K562 (cell line): Measurements from ENCODE around the gene DXO. TPM values are rescaled to one million over a fixed set of nuclear protein-coding genes. Genes with fewer than 3 reads are reported as not detected.

Source experiments
- MTA2 ChIP-seq: fragments of 450-650 bp; IDR thresholded peaks from 2 replicates; pipeline ENCODE4 v1.6.1; 2016; ENCODE audit warnings: low read depth
- NR2C1 ChIP-seq, 2 experiments: fragments of 450-650 bp; IDR thresholded peaks; 2 replicates each; pipeline ENCODE4 v1.6.1; 2017; ENCODE audit warnings: mild to moderate bottlenecking in 2 of 2, antibody characterized with exemption in 1 of 2, inconsistent platforms in 1 of 2, missing compliant biosample characterization in 1 of 2, missing genetic modification characterization in 1 of 2
- NR4A1 ChIP-seq, 2 experiments: fragments of 250-450 bp in 1 of 2; fragments of 450-650 bp in 1 of 2; sonication (Bioruptor Pico) in 1 of 2; IDR thresholded peaks; 2 replicates each; pipeline versions ENCODE4 v1.4.0 to v1.6.1; 2016 to 2020; ENCODE audit warnings: mild to moderate bottlenecking in 2 of 2, missing compliant biosample characterization in 1 of 2, missing genetic modification characterization in 1 of 2, moderate library complexity in 1 of 2
- PTBP1 ChIP-seq: fragments of 200-400 bp; formaldehyde crosslinking; IDR thresholded peaks from 2 replicates; pipeline ENCODE4 v1.6.1; 2017; ENCODE audit warnings: low read depth, low read length
- RBBP5 ChIP-seq: fragments of 200-600 bp; sonication (generic); IDR thresholded peaks from 2 replicates; pipeline ENCODE4 v1.6.1; 2012; ENCODE audit warnings: borderline replicate concordance, mild to moderate bottlenecking, low read length, control low read depth, inconsistent platforms; ENCODE audit not compliant: insufficient read depth, poor library complexity, severe bottlenecking
- ZC3H4 ChIP-seq: sonication (generic); formaldehyde crosslinking; IDR thresholded peaks from 2 replicates; pipeline ENCODE4 v1.9.0; 2021; ENCODE audit warnings: missing genetic modification reagents, borderline replicate concordance
- ZKSCAN1 ChIP-seq: fragments of 150-350 bp; IDR thresholded peaks from 2 replicates; pipeline ENCODE4 v1.6.1; 2016; ENCODE audit warnings: low read depth, low read length
- ZKSCAN8 ChIP-seq: fragments of 200-800 bp; sonication (Bioruptor generic); IDR thresholded peaks from 2 replicates; pipeline ENCODE4 v1.6.1; 2016; ENCODE audit warnings: missing genetic modification characterization, missing compliant biosample characterization
- ZNF175 ChIP-seq: fragments of 200-800 bp; sonication (Bioruptor generic); IDR thresholded peaks from 2 replicates; pipeline ENCODE4 v1.6.1; 2016; ENCODE audit warnings: low read depth, mild to moderate bottlenecking, missing genetic modification characterization, missing compliant biosample characterization
- polyA plus RNA-seq, 8 experiments: library from polyadenylated mRNA; depleted of rRNA in 4 of 8; stranded (reverse) in 5 of 8; unstranded in 3 of 8; fragments of >200 nt; fragmentation: Nextera tagmentation in 2 of 8; fragmentation: Illumina TruSeq in 1 of 8; extraction: Ambion mirVana in 2 of 8; extraction: Trizol in 1 of 8; gene quantifications; 2 replicates each; pipeline versions ENCODE4 v1.2.1 to v1.2.3, GENCODE V29; 2011 to 2014; ENCODE audit warnings: inconsistent platforms in 1 of 8, missing spikeins in 1 of 8
- total RNA-seq, 7 experiments: library from RNA; depleted of rRNA in 6 of 7; stranded (reverse); fragments of >200 nt in 6 of 7; fragmentation: Illumina TruSeq in 2 of 7; extraction: Trizol in 2 of 7; gene quantifications; 2 replicates each; pipeline versions ENCODE4 v1.2.1 to v1.2.3, GENCODE V29; 2011 to 2021; ENCODE audit warnings: low replicate concordance in 1 of 7
- TF ChIP-seq, protein P1 (sequence below): sonication (generic); formaldehyde crosslinking; IDR thresholded peaks from 2 replicates; pipeline ENCODE4 v1.9.0; 2022; ENCODE audit warnings: mild to moderate bottlenecking, missing genetic modification reagents
- TF ChIP-seq, protein P2 (sequence below): fragments of 150-350 bp; conservative IDR thresholded peaks from 2 replicates; pipeline ENCODE4 v1.6.1; 2014; ENCODE audit warnings: low read length
- TF ChIP-seq, protein P3 (sequence below): fragments of 250-450 bp; sonication (Bioruptor Pico); IDR thresholded peaks from 2 replicates; pipeline ENCODE4 v1.5.0; 2020; ENCODE audit warnings: mild to moderate bottlenecking, borderline replicate concordance
- TF ChIP-seq, protein P4 (sequence below): fragments of 450-650 bp; formaldehyde crosslinking; IDR thresholded peaks from 2 replicates; pipeline ENCODE4 v1.4.0; 2020; ENCODE audit warnings: mild to moderate bottlenecking, mixed read lengths
- TF ChIP-seq, protein P5 (sequence below): IDR thresholded peaks from 3 replicates; pipeline ENCODE4 v1.6.1; 2011; ENCODE audit warnings: borderline replicate concordance, mild to moderate bottlenecking; ENCODE audit not compliant: insufficient read length, insufficient read depth
- TF ChIP-seq, protein P6 (sequence below): fragments of 250-450 bp; sonication (Bioruptor Pico); IDR thresholded peaks from 2 replicates; pipeline ENCODE4 v1.9.0; 2021; ENCODE audit warnings: mild to moderate bottlenecking, inconsistent platforms

Gene DXO
- total and polyA plus RNA-seq, 9 of the 15 experiments (the other 6 are each of a cell fraction or from before 2014, with no cell fraction given), result 6.4 to 35.1 (median 19.4) TPM

DNA sequence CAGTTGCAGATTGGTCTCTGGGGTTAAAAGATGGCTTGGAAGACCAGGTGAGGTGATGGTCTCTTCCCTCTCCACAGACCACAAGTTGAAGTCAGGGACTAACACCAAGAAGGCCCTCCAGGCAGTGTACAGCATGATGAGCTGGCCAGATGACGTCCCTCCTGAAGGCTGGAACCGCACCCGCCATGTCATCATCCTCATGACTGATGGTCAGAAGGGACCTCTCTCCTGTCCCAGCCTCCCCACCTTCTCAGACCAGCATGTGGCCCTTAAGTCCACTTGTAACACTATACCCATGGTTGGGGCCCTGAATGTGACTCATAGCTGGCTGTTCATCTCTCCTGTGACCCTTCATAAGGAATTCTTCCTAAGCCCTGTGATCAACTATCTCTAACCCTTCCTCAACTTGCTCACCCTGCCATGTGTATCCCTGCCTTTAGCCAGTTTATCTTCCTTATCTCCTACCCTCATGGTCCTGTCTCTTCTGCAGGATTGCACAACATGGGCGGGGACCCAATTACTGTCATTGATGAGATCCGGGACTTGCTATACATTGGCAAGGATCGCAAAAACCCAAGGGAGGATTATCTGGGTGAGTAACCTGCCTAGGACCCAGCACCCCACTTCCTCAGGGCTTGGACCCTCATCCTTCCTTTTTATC, 23.1 kb downstream of the DXO start (continued):
- peak; percentile 39; the same call in 1 of the 2 replicates for TF ChIP-seq MTA2
- TF ChIP-seq, protein P1, sequence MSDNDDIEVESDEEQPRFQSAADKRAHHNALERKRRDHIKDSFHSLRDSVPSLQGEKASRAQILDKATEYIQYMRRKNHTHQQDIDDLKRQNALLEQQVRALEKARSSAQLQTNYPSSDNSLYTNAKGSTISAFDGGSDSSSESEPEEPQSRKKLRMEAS (CRISPR knock-in tag), result peak; percentile 82
- TF ChIP-seq NR4A1 (CRISPR knock-in tag; IDR thresholded peaks at IDR 0.05), result no peak
- peak; percentile 55; the same call in 1 of the 2 replicates for TF ChIP-seq NR4A1 (tag; IDR thresholded peaks at IDR 0.05)
- no peak for TF ChIP-seq RBBP5
- TF ChIP-seq ZKSCAN1, result no peak
- 0 out of 2 replicates have a peak, but pooled peaks have one; percentile 20 for TF ChIP-seq ZNF175 (CRISPR knock-in tag)
- no peak for TF ChIP-seq NR2C1 (IDR thresholded peaks at IDR 0.05)
- TF ChIP-seq NR2C1 (tag; IDR thresholded peaks at IDR 0.05), result peak; percentile 47
- TF ChIP-seq ZC3H4 (CRISPR knock-in tag), result no peak
- TF ChIP-seq, protein P2, sequence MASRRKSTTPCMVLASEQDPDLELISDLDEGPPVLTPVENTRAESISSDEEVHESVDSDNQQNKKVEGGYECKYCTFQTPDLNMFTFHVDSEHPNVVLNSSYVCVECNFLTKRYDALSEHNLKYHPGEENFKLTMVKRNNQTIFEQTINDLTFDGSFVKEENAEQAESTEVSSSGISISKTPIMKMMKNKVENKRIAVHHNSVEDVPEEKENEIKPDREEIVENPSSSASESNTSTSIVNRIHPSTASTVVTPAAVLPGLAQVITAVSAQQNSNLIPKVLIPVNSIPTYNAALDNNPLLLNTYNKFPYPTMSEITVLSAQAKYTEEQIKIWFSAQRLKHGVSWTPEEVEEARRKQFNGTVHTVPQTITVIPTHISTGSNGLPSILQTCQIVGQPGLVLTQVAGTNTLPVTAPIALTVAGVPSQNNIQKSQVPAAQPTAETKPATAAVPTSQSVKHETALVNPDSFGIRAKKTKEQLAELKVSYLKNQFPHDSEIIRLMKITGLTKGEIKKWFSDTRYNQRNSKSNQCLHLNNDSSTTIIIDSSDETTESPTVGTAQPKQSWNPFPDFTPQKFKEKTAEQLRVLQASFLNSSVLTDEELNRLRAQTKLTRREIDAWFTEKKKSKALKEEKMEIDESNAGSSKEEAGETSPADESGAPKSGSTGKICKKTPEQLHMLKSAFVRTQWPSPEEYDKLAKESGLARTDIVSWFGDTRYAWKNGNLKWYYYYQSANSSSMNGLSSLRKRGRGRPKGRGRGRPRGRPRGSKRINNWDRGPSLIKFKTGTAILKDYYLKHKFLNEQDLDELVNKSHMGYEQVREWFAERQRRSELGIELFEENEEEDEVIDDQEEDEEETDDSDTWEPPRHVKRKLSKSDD, result no peak
- TF ChIP-seq, protein P3, sequence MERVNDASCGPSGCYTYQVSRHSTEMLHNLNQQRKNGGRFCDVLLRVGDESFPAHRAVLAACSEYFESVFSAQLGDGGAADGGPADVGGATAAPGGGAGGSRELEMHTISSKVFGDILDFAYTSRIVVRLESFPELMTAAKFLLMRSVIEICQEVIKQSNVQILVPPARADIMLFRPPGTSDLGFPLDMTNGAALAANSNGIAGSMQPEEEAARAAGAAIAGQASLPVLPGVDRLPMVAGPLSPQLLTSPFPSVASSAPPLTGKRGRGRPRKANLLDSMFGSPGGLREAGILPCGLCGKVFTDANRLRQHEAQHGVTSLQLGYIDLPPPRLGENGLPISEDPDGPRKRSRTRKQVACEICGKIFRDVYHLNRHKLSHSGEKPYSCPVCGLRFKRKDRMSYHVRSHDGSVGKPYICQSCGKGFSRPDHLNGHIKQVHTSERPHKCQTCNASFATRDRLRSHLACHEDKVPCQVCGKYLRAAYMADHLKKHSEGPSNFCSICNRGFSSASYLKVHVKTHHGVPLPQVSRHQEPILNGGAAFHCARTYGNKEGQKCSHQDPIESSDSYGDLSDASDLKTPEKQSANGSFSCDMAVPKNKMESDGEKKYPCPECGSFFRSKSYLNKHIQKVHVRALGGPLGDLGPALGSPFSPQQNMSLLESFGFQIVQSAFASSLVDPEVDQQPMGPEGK (CRISPR knock-in tag), result no peak
- TF ChIP-seq, protein P4, sequence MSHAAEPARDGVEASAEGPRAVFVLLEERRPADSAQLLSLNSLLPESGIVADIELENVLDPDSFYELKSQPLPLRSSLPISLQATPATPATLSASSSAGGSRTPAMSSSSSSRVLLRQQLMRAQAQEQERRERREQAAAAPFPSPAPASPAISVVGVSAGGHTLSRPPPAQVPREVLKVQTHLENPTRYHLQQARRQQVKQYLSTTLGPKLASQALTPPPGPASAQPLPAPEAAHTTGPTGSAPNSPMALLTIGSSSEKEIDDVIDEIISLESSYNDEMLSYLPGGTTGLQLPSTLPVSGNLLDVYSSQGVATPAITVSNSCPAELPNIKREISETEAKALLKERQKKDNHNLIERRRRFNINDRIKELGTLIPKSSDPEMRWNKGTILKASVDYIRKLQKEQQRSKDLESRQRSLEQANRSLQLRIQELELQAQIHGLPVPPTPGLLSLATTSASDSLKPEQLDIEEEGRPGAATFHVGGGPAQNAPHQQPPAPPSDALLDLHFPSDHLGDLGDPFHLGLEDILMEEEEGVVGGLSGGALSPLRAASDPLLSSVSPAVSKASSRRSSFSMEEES (CRISPR knock-in tag), result no peak
- TF ChIP-seq ZKSCAN8 (CRISPR knock-in tag), result no peak; the same call in 1 of the 2 replicates
- no peak for TF ChIP-seq PTBP1
- TF ChIP-seq, protein P5, sequence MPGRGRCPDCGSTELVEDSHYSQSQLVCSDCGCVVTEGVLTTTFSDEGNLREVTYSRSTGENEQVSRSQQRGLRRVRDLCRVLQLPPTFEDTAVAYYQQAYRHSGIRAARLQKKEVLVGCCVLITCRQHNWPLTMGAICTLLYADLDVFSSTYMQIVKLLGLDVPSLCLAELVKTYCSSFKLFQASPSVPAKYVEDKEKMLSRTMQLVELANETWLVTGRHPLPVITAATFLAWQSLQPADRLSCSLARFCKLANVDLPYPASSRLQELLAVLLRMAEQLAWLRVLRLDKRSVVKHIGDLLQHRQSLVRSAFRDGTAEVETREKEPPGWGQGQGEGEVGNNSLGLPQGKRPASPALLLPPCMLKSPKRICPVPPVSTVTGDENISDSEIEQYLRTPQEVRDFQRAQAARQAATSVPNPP, result no peak
- TF ChIP-seq, protein P6, sequence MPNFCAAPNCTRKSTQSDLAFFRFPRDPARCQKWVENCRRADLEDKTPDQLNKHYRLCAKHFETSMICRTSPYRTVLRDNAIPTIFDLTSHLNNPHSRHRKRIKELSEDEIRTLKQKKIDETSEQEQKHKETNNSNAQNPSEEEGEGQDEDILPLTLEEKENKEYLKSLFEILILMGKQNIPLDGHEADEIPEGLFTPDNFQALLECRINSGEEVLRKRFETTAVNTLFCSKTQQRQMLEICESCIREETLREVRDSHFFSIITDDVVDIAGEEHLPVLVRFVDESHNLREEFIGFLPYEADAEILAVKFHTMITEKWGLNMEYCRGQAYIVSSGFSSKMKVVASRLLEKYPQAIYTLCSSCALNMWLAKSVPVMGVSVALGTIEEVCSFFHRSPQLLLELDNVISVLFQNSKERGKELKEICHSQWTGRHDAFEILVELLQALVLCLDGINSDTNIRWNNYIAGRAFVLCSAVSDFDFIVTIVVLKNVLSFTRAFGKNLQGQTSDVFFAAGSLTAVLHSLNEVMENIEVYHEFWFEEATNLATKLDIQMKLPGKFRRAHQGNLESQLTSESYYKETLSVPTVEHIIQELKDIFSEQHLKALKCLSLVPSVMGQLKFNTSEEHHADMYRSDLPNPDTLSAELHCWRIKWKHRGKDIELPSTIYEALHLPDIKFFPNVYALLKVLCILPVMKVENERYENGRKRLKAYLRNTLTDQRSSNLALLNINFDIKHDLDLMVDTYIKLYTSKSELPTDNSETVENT (CRISPR knock-in tag), result no peak
